Measurements from ENCODE around the gene ATP10A. TPM values are rescaled to one million over a fixed set of nuclear protein-coding genes. Genes with fewer than 3 reads are reported as not detected.

The ATP10A gene
- total and polyA plus RNA-seq, 2 of the 8 experiments (the other 6 are each of a cell fraction or from before 2014, with no cell fraction given): 2.0 to 2.8 TPM

- WGBS, 2 experiments (ENCODE audit: extremely low coverage in 1 of 2, insufficient coverage in 1 of 2, insufficient read length in 1 of 2, insufficient replicate concordance in 2 of 2, low coverage in 1 of 2, low lambda C conversion rate in 2 of 2, missing lambda C conversion rate in 1 of 2): 85% methylated on average over 1 of the region's 1 CpG; no CpG with 5 or more reads in 1 of the 2 experiments
- Histone ChIP-seq H2BK12ac (ENCODE audit: low read depth, low read length) (no peak overlapping the region), H4K8ac (ENCODE audit: extremely low read depth, insufficient read depth, low read length) (no peak overlapping the region), H3K23ac (ENCODE audit: insufficient read length) (no peak overlapping the region), H3K4me2 (ENCODE audit: insufficient read depth in 1 of 2, low read depth in 2 of 2, low read length in 2 of 2) (no peak overlapping the region), H3K18ac (ENCODE audit: extremely low read depth, low read length) (no peak overlapping the region), H3K27ac (ENCODE audit: low read depth, low read length) (no peak overlapping the region), H4K91ac (replicated peaks; ENCODE audit: insufficient read length, low read length) (no peak overlapping the region), H3K79me1 (ENCODE audit: low read depth, low read length) (no peaks in the 10 kb centered on the region), H4K20me1 (replicated peaks in 1 of 2; ENCODE audit: control insufficient read depth in 1 of 2, insufficient read depth in 2 of 2, low read length in 2 of 2) (no peaks in the 10 kb centered on the region), H3K27me3 (replicated peaks in 1 of 4; ENCODE audit: control insufficient read depth in 3 of 4, extremely low read depth in 1 of 4, insufficient read depth in 3 of 4, low read length in 3 of 4) (no peaks in the 10 kb centered on the region), H3K79me2 (ENCODE audit: control insufficient read depth in 1 of 2, insufficient read depth in 2 of 2, low read length in 2 of 2) (no peaks in the 10 kb centered on the region), H3K9me3 (ENCODE audit: insufficient read depth in 2 of 2, low read depth in 1 of 2, low read length in 1 of 2) (no peaks in the 10 kb centered on the region), H3K4ac (replicated peaks; ENCODE audit: insufficient read length, low read depth, low read length) (no peak overlapping the region), H2AFZ (ENCODE audit: low read length) (no peak overlapping the region), H3K14ac (ENCODE audit: insufficient read length) (no peak overlapping the region), H2BK20ac (ENCODE audit: low read length) (no peak overlapping the region), H2AK5ac (ENCODE audit: low read depth, low read length) (no peak overlapping the region), H3K4me3 (ENCODE audit: extremely low read depth in 1 of 4, insufficient read depth in 2 of 4, low read depth in 3 of 4, low read length in 4 of 4) (no peak overlapping the region), H2BK15ac (ENCODE audit: low read length) (no peak overlapping the region), H3K23me2 (ENCODE audit: low read depth, low read length) (no peaks in the 10 kb centered on the region; the same call in 1 of the 2 replicates), H2BK5ac (ENCODE audit: low read depth, low read length) (no peak overlapping the region), H4K5ac (ENCODE audit: insufficient read length, low read depth, low read length) (no peak overlapping the region), H3K56ac (replicated peaks; ENCODE audit: insufficient read length, low read depth, low read length) (no peak overlapping the region), H3K36me3 (ENCODE audit: control insufficient read depth in 2 of 4, insufficient read depth in 4 of 4, low read length in 3 of 4) (no peaks in the 10 kb centered on the region), H2BK120ac (replicated peaks; ENCODE audit: low read depth, low read length) (no peak overlapping the region), H3K4me1 (replicated peaks in 1 of 4; ENCODE audit: control insufficient read depth in 3 of 4, insufficient read depth in 4 of 4, low read length in 3 of 4) (no peaks in the 10 kb centered on the region; a peak in 1 of 7 replicates), H3K9ac (replicated peaks in 1 of 4; ENCODE audit: extremely low read depth in 1 of 4, low read depth in 3 of 4, low read length in 3 of 4) (no peak overlapping the region)
- FAIRE-seq: no peak
- no peak for DNase-seq (ENCODE audit: low read depth in 1 of 2, low spot score in 2 of 2)
- ChIA-PET CTCF (ENCODE audit: partially characterized antibody) (interaction anchor here (1.2 kb wide), 1 partner anchor 11 kb away, joined by 4 read pairs; no protein-coding TSS in a partner anchor), POLR2A (ENCODE audit: partially characterized antibody) (no interaction called here)
- no peak for TF ChIP-seq SP1 (IDR thresholded peaks at IDR 0.05; ENCODE audit: low read depth, low read length)
These were observed 36.7 kb upstream of the ATP10A start for GRCh38 chr15:25899870-25900269.

Data from H1 (cell line).